Liver (tissue), 9 donors: Measurements from ENCODE around the gene ABLIM3. TPM values are rescaled to one million over a fixed set of nuclear protein-coding genes. Genes with fewer than 3 reads are reported as not detected.

Experiments
- DNase-seq: peaks from one replicate; pipeline ENCODE4 v3.0.0-alpha.2; 2017; ENCODE audit warnings: low spot score
- H3K27ac ChIP-seq, 2 donors: one replicate each; pipeline ENCODE4 v1.7.0; 2013; ENCODE audit warnings: inconsistent platforms in 2 of 2, low read length in 2 of 2, control low read depth in 1 of 2, low read depth in 1 of 2, mild to moderate bottlenecking in 1 of 2
- H3K27me3 ChIP-seq, 4 donors: one replicate each; pipeline versions ENCODE4 v1.6.1 to v1.7.0; 2013; ENCODE audit warnings: low read length in 3 of 4, inconsistent platforms in 1 of 4, mild to moderate bottlenecking in 1 of 4, moderate library complexity in 1 of 4; ENCODE audit not compliant: control insufficient read depth in 4 of 4, insufficient read depth in 4 of 4
- H3K36me3 ChIP-seq, 4 donors: one replicate each; pipeline versions ENCODE4 v1.6.1 to v1.7.0; 2013; ENCODE audit warnings: low read length in 3 of 4, mild to moderate bottlenecking in 3 of 4, low read depth in 1 of 4, moderate library complexity in 1 of 4; ENCODE audit not compliant: control insufficient read depth in 4 of 4, insufficient read depth in 3 of 4
- H3K4me1 ChIP-seq, 4 donors: one replicate each; pipeline versions ENCODE4 v1.6.1 to v1.7.0; 2013; ENCODE audit warnings: low read length in 3 of 4, mild to moderate bottlenecking in 3 of 4, moderate library complexity in 1 of 4; ENCODE audit not compliant: control insufficient read depth in 4 of 4, insufficient read depth in 4 of 4
- H3K4me3 ChIP-seq, 3 donors: one replicate each; pipeline versions ENCODE4 v1.6.1 to v1.7.0; 2013; ENCODE audit warnings: low read length in 3 of 3, control low read depth in 1 of 3, low read depth in 1 of 3, mild to moderate bottlenecking in 1 of 3
- H3K9ac ChIP-seq, 2 donors: one replicate each; pipeline ENCODE4 v1.7.0; 2013; ENCODE audit warnings: low read length in 2 of 2, mild to moderate bottlenecking in 2 of 2, moderate library complexity in 2 of 2, control low read depth in 1 of 2, low read depth in 1 of 2
- H3K9me3 ChIP-seq, 4 donors: one replicate each; pipeline versions ENCODE4 v1.6.1 to v1.7.0; 2013; ENCODE audit warnings: low read length in 3 of 4; ENCODE audit not compliant: control insufficient read depth in 4 of 4
- EGR1 ChIP-seq, 2 donors: IDR thresholded peaks; 2 replicates each; pipeline ENCODE4 v1.6.1; 2016 to 2018; ENCODE audit warnings: antibody characterized with exemption in 2 of 2, low read depth in 2 of 2
- FOXA1 ChIP-seq: IDR thresholded peaks from 2 replicates; pipeline ENCODE4 v1.6.1; 2016; ENCODE audit warnings: antibody characterized with exemption
- FOXA2 ChIP-seq: IDR thresholded peaks from 2 replicates; pipeline ENCODE4 v1.6.1; 2016; ENCODE audit warnings: antibody characterized with exemption
- GABPA ChIP-seq, 2 donors: IDR thresholded peaks in 1 of 2; conservative IDR thresholded peaks in 1 of 2; 2 replicates each; pipeline ENCODE4 v1.6.1; 2016; ENCODE audit warnings: antibody characterized with exemption in 2 of 2, mild to moderate bottlenecking in 1 of 2, moderate library complexity in 1 of 2
- HNF4A ChIP-seq, 2 donors: conservative IDR thresholded peaks; 2 replicates each; pipeline ENCODE4 v1.6.1; 2016; ENCODE audit warnings: antibody characterized with exemption in 2 of 2, mild to moderate bottlenecking in 2 of 2
- HNF4G ChIP-seq: IDR thresholded peaks from 2 replicates; pipeline ENCODE4 v1.6.1; 2016; ENCODE audit warnings: antibody characterized with exemption
- JUND ChIP-seq, 2 donors: IDR thresholded peaks; 2 replicates each; pipeline ENCODE4 v1.6.1; 2016; ENCODE audit warnings: antibody characterized with exemption in 2 of 2
- NR2F2 ChIP-seq: IDR thresholded peaks from 2 replicates; pipeline ENCODE4 v1.6.1; 2016; ENCODE audit warnings: antibody characterized with exemption
- RAD21 ChIP-seq, 2 donors: IDR thresholded peaks; 2 replicates each; pipeline ENCODE4 v1.6.1; 2016; ENCODE audit warnings: antibody characterized with exemption in 2 of 2, mild to moderate bottlenecking in 2 of 2
- RXRA ChIP-seq, 2 donors: IDR thresholded peaks; 2 replicates each; pipeline ENCODE4 v1.6.1; 2017 to 2018; ENCODE audit warnings: antibody characterized with exemption in 2 of 2, mild to moderate bottlenecking in 1 of 2
- SP1 ChIP-seq: IDR thresholded peaks from 2 replicates; pipeline ENCODE4 v1.6.1; 2018; ENCODE audit warnings: antibody characterized with exemption, mild to moderate bottlenecking
- TAF1 ChIP-seq: conservative IDR thresholded peaks from 2 replicates; pipeline ENCODE4 v1.6.1; 2016; ENCODE audit warnings: antibody characterized with exemption, mild to moderate bottlenecking
- YY1 ChIP-seq: IDR thresholded peaks from 2 replicates; pipeline ENCODE4 v1.6.1; 2016; ENCODE audit warnings: antibody characterized with exemption, mild to moderate bottlenecking
- WGBS: extraction: QIAGEN DNeasy Blood & Tissue Kit; methylation state at CpG from one replicate; pipeline ENCODE4 v1.1.7; 2013; 5-methylcytosine and 5-hydroxymethylcytosine counted together
- polyA plus RNA-seq, 2 donors: library from polyadenylated mRNA; stranded (reverse) in 1 of 2; unstranded in 1 of 2; fragments of 200-250 nt in 1 of 2; fragments of >200 nt in 1 of 2; fragmentation: Nextera tagmentation in 1 of 2; extraction: Ambion mirVana in 1 of 2; gene quantifications; one replicate each; pipeline versions ENCODE4 v1.2.1 to v1.2.3, GENCODE V29; 2013 to 2015
- total RNA-seq, 2 donors: library from RNA; depleted of rRNA; stranded (reverse); fragments of >200 nt; gene quantifications; one replicate each; pipeline ENCODE4 v1.2.3, GENCODE V29; 2014
- TF ChIP-seq, protein P1 (sequence below): IDR thresholded peaks from 2 replicates; pipeline ENCODE4 v1.6.1; 2016; ENCODE audit warnings: antibody characterized with exemption, mild to moderate bottlenecking
- TF ChIP-seq, protein P2 (sequence below): IDR thresholded peaks from 2 replicates; pipeline ENCODE4 v1.6.1; 2016; ENCODE audit warnings: antibody characterized with exemption
- TF ChIP-seq, protein P3 (sequence below): IDR thresholded peaks from 2 replicates; pipeline ENCODE4 v1.6.1; 2016; ENCODE audit warnings: antibody characterized with exemption
- TF ChIP-seq, protein P4 (sequence below): fragments of 150-350 bp; IDR thresholded peaks from 2 replicates; pipeline ENCODE4 v1.5.1; 2017; ENCODE audit warnings: improper control_type of control experiment, low read depth, low read length; ENCODE audit not compliant: missing input control
- TF ChIP-seq, protein P5 (sequence below): IDR thresholded peaks from 2 replicates; pipeline ENCODE4 v1.6.1; 2016; ENCODE audit warnings: antibody characterized with exemption
- donor health status: healthy.
- donor health status: healthy.
- donor health status: healthy.
- donor health status: healthy.
- donor health status: healthy.

Gene ABLIM3
- total and polyA plus RNA-seq, 4 donors: 6.8 to 131 (median 43.1) TPM

DNA sequence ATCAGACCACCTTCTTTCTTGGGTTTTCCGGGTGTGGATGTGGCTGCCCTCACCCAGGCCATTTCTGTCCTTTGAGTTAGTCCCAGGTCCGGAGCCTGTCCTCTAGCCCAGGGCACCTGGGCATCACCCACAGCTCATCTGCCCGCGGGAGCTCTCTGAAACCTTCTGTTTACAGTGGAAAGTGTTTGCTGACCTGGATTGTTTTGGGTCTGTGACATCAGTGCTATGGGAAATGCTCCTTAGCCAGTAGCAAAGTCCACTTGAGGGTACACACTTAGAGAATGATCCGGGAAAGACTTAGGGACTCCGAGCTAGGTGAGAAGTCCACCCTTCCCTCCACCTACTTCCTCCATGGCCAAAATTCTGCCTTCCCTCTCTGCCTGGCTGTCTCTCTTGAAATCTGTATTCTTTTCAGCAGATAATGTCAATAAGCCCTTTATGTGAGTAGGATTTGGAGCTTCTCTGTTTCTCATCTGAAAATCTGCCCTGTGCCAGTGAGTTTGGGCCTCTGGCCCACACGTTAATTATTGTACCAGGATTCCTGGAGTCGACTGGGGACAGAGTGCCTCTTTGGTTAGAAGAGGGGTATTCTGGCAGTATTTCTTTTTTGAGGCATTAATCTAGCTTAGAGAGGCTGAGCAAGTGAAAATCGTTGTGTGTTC is 19.9 kb downstream of the ABLIM3 start:
- Histone ChIP-seq H3K9ac (peak overlapping the region; percentile 91 to 98), H3K4me3 (peak overlapping the region; percentile 24 to 50 (median 43)), H3K36me3 (peaks cover 0 to 3% (median 0%) of the 10 kb centered on the region in 4 donors), H3K27ac (peak overlapping the region; percentile 99), H3K4me1 (peaks cover 15 to 60% (median 38%) of the 10 kb centered on the region in 4 donors), H3K27me3 (no peaks in the 10 kb centered on the region), H3K9me3 (no peaks in the 10 kb centered on the region)
- TF ChIP-seq FOXA2 (peak; percentile 83), RXRA (IDR thresholded peaks at IDR 0.05) (peak; percentile 94 to 95), TAF1 (peak; percentile 93), FOXA1 (peak; percentile 66), RAD21 (IDR thresholded peaks at IDR 0.05) (peak; percentile 42 to 56), SP1 (peak; percentile 99), HNF4A (conservative IDR thresholded peaks at IDR 0.05) (peak; percentile 99), EGR1 (IDR thresholded peaks at IDR 0.05; ENCODE audit: low read depth in 2 of 2) (peak; percentile 41 to 83), JUND (IDR thresholded peaks at IDR 0.05) (peak; percentile 93 to 95), YY1 (peak; percentile 59), NR2F2 (no peak), HNF4G (peak; percentile 99), GABPA (IDR thresholded peaks at IDR 0.05 in 1 of 2, conservative IDR thresholded peaks at IDR 0.05 in 1 of 2) (peak in 1 of 2 donors; percentile 69)
- TF ChIP-seq, protein P1, sequence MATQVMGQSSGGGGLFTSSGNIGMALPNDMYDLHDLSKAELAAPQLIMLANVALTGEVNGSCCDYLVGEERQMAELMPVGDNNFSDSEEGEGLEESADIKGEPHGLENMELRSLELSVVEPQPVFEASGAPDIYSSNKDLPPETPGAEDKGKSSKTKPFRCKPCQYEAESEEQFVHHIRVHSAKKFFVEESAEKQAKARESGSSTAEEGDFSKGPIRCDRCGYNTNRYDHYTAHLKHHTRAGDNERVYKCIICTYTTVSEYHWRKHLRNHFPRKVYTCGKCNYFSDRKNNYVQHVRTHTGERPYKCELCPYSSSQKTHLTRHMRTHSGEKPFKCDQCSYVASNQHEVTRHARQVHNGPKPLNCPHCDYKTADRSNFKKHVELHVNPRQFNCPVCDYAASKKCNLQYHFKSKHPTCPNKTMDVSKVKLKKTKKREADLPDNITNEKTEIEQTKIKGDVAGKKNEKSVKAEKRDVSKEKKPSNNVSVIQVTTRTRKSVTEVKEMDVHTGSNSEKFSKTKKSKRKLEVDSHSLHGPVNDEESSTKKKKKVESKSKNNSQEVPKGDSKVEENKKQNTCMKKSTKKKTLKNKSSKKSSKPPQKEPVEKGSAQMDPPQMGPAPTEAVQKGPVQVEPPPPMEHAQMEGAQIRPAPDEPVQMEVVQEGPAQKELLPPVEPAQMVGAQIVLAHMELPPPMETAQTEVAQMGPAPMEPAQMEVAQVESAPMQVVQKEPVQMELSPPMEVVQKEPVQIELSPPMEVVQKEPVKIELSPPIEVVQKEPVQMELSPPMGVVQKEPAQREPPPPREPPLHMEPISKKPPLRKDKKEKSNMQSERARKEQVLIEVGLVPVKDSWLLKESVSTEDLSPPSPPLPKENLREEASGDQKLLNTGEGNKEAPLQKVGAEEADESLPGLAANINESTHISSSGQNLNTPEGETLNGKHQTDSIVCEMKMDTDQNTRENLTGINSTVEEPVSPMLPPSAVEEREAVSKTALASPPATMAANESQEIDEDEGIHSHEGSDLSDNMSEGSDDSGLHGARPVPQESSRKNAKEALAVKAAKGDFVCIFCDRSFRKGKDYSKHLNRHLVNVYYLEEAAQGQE: peak; percentile 81
- TF ChIP-seq, protein P2, sequence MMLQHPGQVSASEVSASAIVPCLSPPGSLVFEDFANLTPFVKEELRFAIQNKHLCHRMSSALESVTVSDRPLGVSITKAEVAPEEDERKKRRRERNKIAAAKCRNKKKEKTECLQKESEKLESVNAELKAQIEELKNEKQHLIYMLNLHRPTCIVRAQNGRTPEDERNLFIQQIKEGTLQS: peak; percentile 56
- TF ChIP-seq, protein P3, sequence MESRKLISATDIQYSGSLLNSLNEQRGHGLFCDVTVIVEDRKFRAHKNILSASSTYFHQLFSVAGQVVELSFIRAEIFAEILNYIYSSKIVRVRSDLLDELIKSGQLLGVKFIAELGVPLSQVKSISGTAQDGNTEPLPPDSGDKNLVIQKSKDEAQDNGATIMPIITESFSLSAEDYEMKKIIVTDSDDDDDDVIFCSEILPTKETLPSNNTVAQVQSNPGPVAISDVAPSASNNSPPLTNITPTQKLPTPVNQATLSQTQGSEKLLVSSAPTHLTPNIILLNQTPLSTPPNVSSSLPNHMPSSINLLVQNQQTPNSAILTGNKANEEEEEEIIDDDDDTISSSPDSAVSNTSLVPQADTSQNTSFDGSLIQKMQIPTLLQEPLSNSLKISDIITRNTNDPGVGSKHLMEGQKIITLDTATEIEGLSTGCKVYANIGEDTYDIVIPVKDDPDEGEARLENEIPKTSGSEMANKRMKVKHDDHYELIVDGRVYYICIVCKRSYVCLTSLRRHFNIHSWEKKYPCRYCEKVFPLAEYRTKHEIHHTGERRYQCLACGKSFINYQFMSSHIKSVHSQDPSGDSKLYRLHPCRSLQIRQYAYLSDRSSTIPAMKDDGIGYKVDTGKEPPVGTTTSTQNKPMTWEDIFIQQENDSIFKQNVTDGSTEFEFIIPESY: peak; percentile 79
- TF ChIP-seq, protein P4, sequence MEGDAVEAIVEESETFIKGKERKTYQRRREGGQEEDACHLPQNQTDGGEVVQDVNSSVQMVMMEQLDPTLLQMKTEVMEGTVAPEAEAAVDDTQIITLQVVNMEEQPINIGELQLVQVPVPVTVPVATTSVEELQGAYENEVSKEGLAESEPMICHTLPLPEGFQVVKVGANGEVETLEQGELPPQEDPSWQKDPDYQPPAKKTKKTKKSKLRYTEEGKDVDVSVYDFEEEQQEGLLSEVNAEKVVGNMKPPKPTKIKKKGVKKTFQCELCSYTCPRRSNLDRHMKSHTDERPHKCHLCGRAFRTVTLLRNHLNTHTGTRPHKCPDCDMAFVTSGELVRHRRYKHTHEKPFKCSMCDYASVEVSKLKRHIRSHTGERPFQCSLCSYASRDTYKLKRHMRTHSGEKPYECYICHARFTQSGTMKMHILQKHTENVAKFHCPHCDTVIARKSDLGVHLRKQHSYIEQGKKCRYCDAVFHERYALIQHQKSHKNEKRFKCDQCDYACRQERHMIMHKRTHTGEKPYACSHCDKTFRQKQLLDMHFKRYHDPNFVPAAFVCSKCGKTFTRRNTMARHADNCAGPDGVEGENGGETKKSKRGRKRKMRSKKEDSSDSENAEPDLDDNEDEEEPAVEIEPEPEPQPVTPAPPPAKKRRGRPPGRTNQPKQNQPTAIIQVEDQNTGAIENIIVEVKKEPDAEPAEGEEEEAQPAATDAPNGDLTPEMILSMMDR: no peak
- TF ChIP-seq, protein P5, sequence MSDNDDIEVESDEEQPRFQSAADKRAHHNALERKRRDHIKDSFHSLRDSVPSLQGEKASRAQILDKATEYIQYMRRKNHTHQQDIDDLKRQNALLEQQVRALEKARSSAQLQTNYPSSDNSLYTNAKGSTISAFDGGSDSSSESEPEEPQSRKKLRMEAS: peak; percentile 82
- WGBS: 29% methylated on average over 9 of the region's 9 CpGs
- peak; percentile 43 for DNase-seq
